MM.1S (cell line): ENCODE results near the gene ZNF222.

Experiments
- EZH2 ChIP-seq: fragments of 300-600 bp; sonication (generic); optimal IDR thresholded peaks from 2 replicates; pipeline ENCODE3; 2017; ENCODE audit warnings: low read depth, mild to moderate bottlenecking, antibody characterized with exemption, low read length, mixed read lengths
- TF ChIP-seq, protein P1 (sequence below): fragments of 300-600 bp; sonication (generic); IDR thresholded peaks from 2 replicates; pipeline ENCODE4 v1.5.1; 2016; ENCODE audit warnings: antibody characterized with exemption, low read length, mixed read lengths

DNA sequence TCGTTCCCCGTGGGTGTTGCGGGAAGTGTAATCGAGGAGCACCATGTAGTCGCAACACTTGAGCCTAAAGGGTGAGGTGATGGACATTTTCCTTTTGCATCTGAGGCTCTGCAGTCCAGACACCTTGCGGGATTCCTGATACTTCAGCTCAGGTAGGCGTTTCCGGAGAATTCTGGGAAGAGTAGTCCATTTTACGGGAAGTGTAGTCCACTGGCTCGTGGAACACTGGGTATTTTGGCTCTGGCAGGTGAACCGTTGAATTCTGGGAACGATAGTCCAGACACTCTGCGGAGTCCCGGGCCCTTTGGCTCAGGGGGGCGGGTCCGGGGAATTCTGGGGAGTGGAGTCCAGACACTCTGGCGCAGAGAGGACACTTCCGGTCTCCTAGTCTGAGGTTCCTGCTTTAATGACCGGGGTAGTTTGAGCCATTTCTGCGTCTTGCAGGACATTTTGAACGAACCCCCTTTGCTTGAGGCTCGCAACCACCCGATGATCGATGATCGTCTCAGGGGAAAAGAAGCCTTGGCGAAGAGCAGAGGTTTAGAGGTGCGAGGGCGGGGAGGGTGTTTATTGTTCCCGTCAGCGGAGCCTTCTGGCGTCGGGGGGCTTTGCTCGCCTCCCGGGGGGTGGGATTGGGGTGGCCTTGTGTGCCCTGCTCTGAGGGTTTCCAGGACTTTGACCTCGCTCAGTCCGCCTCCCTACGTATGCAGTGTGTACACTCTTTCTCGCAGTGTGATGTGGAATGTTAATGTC, 26.6 kb downstream of the ZNF222 start, which contains the start of gene ZNF223:
- TF ChIP-seq, protein P1, sequence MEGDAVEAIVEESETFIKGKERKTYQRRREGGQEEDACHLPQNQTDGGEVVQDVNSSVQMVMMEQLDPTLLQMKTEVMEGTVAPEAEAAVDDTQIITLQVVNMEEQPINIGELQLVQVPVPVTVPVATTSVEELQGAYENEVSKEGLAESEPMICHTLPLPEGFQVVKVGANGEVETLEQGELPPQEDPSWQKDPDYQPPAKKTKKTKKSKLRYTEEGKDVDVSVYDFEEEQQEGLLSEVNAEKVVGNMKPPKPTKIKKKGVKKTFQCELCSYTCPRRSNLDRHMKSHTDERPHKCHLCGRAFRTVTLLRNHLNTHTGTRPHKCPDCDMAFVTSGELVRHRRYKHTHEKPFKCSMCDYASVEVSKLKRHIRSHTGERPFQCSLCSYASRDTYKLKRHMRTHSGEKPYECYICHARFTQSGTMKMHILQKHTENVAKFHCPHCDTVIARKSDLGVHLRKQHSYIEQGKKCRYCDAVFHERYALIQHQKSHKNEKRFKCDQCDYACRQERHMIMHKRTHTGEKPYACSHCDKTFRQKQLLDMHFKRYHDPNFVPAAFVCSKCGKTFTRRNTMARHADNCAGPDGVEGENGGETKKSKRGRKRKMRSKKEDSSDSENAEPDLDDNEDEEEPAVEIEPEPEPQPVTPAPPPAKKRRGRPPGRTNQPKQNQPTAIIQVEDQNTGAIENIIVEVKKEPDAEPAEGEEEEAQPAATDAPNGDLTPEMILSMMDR: no peak
- no peak for TF ChIP-seq EZH2
